ENCODE results near the gene GARIN5A. TPM values are rescaled to one million over a fixed set of nuclear protein-coding genes. Genes with fewer than 3 reads are reported as not detected.
A peak's percentile ranks its signal among the peaks of the same experiment; 100 is the strongest.

Gene GARIN5A
- total RNA-seq, 2 donors from 2014 or later: 1.1 TPM; not detected in 1

DNA sequence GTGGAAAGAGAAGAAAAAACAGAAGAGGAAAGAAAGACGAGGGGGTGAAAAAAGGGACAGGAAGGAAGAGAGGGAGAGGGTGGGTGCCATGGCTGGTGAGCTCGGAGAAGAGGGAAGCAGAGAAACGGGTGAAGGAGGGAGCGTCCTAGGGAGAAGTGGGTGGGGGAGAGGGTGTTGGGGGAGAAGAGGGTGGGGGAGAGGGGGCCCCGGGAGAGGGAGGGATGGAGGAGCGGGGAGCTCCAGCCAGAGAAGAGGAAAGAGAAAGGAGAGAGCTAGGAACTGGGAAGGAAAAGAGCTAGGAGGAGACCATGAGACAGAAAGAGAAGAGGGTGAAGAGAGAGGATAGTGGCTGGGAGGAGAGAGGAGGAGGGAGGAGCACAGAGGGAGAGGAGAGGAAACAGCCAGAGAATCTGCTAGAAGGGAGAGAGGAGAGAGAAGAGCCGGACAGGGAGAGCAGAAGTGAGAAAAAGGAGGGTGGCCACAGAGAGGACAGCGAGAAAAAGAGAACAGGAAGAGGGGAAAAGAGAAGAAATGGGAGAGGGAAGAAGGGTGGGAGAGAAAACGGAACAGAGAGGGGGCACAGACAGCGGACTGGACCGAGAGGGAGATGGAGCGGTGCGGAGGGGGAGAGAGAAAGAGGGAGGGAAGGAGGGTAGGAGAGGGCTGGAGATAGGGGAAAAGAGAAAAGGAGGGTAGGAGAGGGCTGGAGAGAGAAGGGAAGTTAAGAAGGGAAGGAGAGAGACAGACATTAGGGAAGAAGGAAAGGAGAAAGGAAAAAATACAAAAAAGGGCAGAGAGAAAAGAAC lies 11.9 kb upstream of the GARIN5A start:
- no peak for DNase-seq (ENCODE audit: low spot score)
- Mint-ChIP-seq H3K4me3 (no peak overlapping the region), H3K27me3 (peaks cover 0 to 5% of the 10 kb centered on the region in 2 donors), H3K36me3 (no peaks in the 10 kb centered on the region), H3K4me1 (ENCODE audit: low read depth in 2 of 2) (peaks cover 19 to 28% of the 10 kb centered on the region in 2 donors), H3K9me3 (no peaks in the 10 kb centered on the region), H3K27ac (peak overlapping the region in 1 of 2 donors; percentile 56)
- no peak for ATAC-seq

GRCh38 chr19:50486823-50487515 lies 10.3 kb upstream of the GARIN5A start:
- peaks cover 0 to 5% of the 10 kb centered on the region in 2 donors for H3K27me3 Mint-ChIP-seq
- ATAC-seq (no peak), DNase-seq (ENCODE audit: low spot score) (no peak)
- peaks cover 4% of the 10 kb centered on the region for H3K36me3 Mint-ChIP-seq
- no peak overlapping the region for H3K27ac Mint-ChIP-seq
- no peaks in the 10 kb centered on the region for H3K9me3 Mint-ChIP-seq
- no peak overlapping the region for H3K4me3 Mint-ChIP-seq
- peaks cover 13 to 23% of the 10 kb centered on the region in 2 donors for H3K4me1 Mint-ChIP-seq (ENCODE audit: low read depth in 2 of 2)

DNA sequence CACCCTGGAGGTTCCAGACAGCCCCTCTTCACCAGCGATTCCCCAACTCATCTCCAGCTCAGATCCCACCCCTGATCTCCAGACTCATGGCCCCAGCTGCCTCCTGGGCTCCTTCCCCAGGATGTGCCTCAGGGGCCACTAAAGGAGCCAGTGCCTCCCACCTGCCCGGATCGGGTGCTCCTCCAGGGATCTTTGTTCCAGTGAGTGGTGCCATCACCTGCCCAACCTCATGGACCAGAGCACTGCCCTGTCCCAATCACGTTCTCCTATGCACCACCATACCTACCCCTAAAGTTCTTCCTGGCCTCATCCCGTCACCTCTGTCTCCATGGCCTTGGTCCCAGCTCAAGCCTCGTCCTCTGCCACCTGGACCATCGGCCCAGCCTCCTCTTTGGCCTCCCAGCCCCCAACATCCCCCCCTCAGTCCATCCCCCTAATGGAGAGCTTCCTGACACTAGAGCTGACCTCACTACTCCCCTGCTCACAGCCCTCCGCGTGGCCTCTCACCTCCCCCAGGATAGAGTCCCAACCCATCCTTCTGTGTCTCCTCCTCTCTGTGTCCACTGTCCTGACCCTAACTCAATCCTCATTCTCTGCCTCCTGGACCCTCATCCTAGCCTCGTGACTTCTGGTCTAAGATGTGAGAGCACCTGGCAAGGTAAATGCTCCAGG lies 8.8 kb upstream of the GARIN5A start:
- no peaks in the 10 kb centered on the region for H3K9me3 Mint-ChIP-seq
- no peak overlapping the region for H3K27ac Mint-ChIP-seq
- H3K4me1 Mint-ChIP-seq (ENCODE audit: low read depth in 2 of 2): peaks cover 6 to 18% of the 10 kb centered on the region in 2 donors
- no peak overlapping the region for H3K4me3 Mint-ChIP-seq
- H3K27me3 Mint-ChIP-seq: no peaks in the 10 kb centered on the region
- ATAC-seq (no peak), DNase-seq (ENCODE audit: low spot score) (no peak)
- peaks cover 4% of the 10 kb centered on the region for H3K36me3 Mint-ChIP-seq

GRCh38 chr19:50482916-50483315 lies 6.3 kb upstream of the GARIN5A start:
- Mint-ChIP-seq H3K27ac (no peak overlapping the region), H3K36me3 (peaks cover 4% of the 10 kb centered on the region), H3K4me3 (no peak overlapping the region), H3K27me3 (no peaks in the 10 kb centered on the region), H3K9me3 (no peaks in the 10 kb centered on the region), H3K4me1 (ENCODE audit: low read depth in 2 of 2) (peaks cover under 1 to 7% of the 10 kb centered on the region in 2 donors)
- no peak for ATAC-seq
- no peak for DNase-seq (ENCODE audit: low spot score)

GRCh38 chr19:50482271-50482855 lies 5.7 kb upstream of the GARIN5A start:
- Mint-ChIP-seq H3K27ac (no peak overlapping the region), H3K4me3 (no peak overlapping the region), H3K36me3 (peaks cover 7% of the 10 kb centered on the region), H3K9me3 (no peaks in the 10 kb centered on the region), H3K27me3 (no peaks in the 10 kb centered on the region), H3K4me1 (ENCODE audit: low read depth in 2 of 2) (peaks cover 6 to 8% of the 10 kb centered on the region in 2 donors)
- ATAC-seq: peak in 1 of 2 donors; percentile 25
- DNase-seq (ENCODE audit: low spot score): no peak

DNA sequence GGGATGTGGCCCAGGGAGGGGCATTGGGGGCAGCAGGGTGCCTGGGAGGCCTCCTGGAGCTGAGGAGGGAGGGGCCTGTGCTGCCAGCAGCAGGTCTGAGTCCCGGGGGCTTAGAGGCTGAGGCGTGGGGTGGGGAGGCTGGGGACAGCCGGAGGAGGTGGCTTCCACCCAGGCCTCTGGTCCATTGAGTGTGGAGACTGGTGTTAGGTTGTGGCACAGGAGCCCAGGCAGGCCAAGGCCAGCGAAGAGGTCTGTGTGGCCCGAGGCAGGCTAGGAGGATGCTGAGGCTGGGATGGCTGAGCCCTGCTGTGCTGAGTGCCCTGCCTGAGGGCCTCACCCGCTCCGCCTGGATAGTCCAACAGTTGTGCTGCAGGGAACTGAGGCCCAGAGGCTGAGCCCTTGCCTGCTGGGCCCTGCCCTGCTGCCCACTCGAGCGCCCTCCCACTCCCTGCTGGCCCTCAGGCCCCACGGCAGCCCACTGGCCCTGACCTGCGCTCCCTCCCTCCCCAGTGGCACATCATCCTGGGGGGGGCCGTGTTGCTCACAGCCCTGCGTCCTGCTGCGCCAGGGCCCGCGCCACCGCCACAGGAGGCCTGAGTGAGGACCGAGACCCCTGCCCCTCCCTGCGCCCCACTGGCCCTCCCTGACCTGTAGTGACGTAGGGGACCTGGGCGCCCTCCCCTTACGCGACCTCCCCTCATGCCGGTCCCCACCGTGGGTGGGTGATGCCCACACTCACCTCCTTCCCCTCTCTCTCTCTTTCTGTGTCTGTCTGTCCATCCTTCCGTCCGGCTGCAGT lies 4.9 kb upstream of the GARIN5A start:
- H3K36me3 Mint-ChIP-seq: peaks cover 10% of the 10 kb centered on the region
- peak in 1 of 2 donors; percentile 7 for ATAC-seq
- H3K27me3 Mint-ChIP-seq: no peaks in the 10 kb centered on the region
- H3K27ac Mint-ChIP-seq: no peak overlapping the region
- DNase-seq (ENCODE audit: low spot score): no peak
- H3K4me3 Mint-ChIP-seq: no peak overlapping the region
- H3K9me3 Mint-ChIP-seq: no peaks in the 10 kb centered on the region
- peaks cover 10 to 14% of the 10 kb centered on the region in 2 donors for H3K4me1 Mint-ChIP-seq (ENCODE audit: low read depth in 2 of 2)

DNA sequence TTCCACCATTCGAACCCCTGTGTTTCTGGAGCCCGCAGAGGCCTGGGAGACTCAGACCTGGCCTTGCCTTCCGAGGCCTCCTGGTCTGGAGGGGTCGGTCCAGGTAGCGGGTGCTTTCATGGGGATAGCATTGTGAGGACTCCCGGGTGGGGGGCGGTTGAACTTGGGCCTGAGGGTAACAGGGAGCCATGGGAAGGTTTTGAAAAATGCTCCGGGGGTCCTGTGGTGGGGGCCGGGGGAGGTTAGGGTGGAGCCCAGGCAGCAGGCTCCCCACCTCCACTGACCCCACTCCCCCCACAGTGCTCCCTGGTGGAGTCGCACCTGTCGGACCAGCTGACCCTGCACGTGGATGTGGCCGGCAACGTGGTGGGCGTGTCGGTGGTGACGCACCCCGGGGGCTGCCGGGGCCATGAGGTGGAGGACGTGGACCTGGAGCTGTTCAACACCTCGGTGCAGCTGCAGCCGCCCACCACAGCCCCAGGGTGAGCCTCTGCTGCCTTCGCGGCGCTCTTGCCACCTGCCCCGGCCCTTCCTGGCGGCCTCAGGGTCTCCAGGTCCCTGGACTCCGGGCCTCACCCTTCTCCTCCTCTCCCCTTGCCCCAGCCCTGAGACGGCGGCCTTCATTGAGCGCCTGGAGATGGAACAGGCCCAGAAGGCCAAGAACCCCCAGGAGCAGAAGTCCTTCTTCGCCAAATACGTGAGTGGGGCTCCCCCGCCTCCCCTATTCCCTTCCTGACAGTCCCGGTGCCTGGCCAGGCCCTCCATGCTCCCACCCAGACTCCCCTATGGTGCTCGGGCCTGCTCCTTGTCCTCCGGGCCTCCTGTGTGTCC lies 3.8 kb upstream of the GARIN5A start:
- H3K27ac Mint-ChIP-seq: no peak overlapping the region
- no peak for ATAC-seq
- H3K27me3 Mint-ChIP-seq: no peaks in the 10 kb centered on the region
- no peak overlapping the region for H3K4me3 Mint-ChIP-seq
- peaks cover 10 to 20% of the 10 kb centered on the region in 2 donors for H3K4me1 Mint-ChIP-seq (ENCODE audit: low read depth in 2 of 2)
- DNase-seq (ENCODE audit: low spot score): no peak
- H3K9me3 Mint-ChIP-seq: no peaks in the 10 kb centered on the region
- peaks cover 10% of the 10 kb centered on the region for H3K36me3 Mint-ChIP-seq

DNA sequence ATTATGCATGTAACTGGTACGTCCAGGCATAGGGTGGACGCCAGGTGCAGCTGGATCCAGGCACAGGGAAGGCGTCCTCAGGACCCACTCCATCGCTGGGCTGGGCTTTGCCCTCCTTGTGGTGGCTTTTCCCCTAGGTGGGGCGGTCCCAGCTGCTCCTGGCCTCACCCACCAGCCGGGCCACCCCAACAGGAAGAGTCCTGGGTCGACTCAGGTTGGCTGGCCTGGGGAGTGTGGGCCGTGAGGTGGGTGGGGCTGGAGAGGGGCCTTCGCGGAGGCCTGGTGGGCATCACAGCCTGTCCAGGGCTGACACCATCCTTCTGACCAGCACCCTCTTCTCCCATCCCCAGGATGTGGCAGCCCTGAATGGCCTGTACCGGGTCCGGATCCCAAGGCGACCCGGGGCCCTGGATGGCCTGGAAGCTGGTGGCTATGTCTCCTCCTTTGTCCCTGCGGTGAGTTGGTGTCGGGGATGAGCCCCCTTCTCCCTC lies 3.2 kb upstream of the GARIN5A start:
- Mint-ChIP-seq H3K4me3 (no peak overlapping the region), H3K27me3 (no peaks in the 10 kb centered on the region), H3K27ac (no peak overlapping the region), H3K9me3 (no peaks in the 10 kb centered on the region), H3K36me3 (peaks cover 10% of the 10 kb centered on the region), H3K4me1 (ENCODE audit: low read depth in 2 of 2) (peaks cover 10 to 25% of the 10 kb centered on the region in 2 donors)
- DNase-seq (ENCODE audit: low spot score): no peak
- no peak for ATAC-seq

GRCh38 chr19:50478901-50479715 lies 2.5 kb upstream of the GARIN5A start:
- Mint-ChIP-seq H3K27ac (no peak overlapping the region), H3K9me3 (no peaks in the 10 kb centered on the region), H3K4me3 (no peak overlapping the region), H3K4me1 (ENCODE audit: low read depth in 2 of 2) (peaks cover 10 to 25% of the 10 kb centered on the region in 2 donors), H3K27me3 (no peaks in the 10 kb centered on the region), H3K36me3 (peaks cover 10% of the 10 kb centered on the region)
- DNase-seq (ENCODE audit: low spot score) (no peak), ATAC-seq (no peak)

DNA sequence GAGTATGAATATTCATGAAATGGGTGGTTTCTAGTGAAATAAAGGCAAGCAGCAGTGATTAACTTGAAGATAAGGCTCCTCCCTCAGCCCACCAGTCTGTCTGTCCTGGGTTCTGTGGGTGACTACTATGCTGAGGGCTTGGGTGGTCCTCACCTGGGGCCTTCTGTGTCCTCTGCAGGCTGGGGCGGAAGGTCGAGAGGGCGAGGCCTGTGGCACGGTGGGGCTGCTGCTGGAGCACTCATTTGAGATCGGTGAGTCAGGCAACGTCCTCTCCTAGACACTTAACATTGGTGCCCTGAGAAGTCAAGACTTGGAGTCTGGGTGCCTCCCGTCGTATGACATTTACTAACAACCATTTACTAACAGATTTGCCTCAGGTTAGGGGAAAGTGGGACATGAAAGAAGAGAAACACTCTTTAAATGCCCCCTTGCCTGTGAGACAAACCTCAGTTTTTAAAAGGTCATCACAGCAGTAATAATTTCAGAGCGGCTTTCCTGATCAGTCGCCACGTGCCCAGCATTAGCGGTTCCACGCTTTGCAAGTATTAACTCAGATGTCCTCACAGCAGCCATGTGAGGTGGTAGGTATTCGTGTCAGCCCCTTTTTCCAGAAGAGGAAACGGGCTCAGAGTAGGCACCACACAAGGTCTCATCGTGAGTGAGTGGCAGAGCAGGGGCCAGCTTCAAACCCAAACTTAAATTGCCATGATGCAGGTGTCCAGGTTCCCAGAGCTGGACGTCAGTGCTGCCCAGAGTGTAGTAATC lies 1.3 kb upstream of the GARIN5A start:
- no peaks in the 10 kb centered on the region for H3K27me3 Mint-ChIP-seq
- no peak for DNase-seq (ENCODE audit: low spot score)
- peak overlapping the region; percentile 94 for H3K4me3 Mint-ChIP-seq
- ATAC-seq: no peak
- peaks cover 7% of the 10 kb centered on the region for H3K36me3 Mint-ChIP-seq
- H3K4me1 Mint-ChIP-seq (ENCODE audit: low read depth in 2 of 2): peaks cover 10 to 25% of the 10 kb centered on the region in 2 donors
- H3K9me3 Mint-ChIP-seq: no peaks in the 10 kb centered on the region
- peak overlapping the region; percentile 80 to 89 for H3K27ac Mint-ChIP-seq

- ATAC-seq (no peak), DNase-seq (ENCODE audit: low spot score) (no peak)
- H3K4me3 Mint-ChIP-seq: peak overlapping the region; percentile 94
- peaks cover 6% of the 10 kb centered on the region for H3K36me3 Mint-ChIP-seq
- no peaks in the 10 kb centered on the region for H3K9me3 Mint-ChIP-seq
- H3K27me3 Mint-ChIP-seq: no peaks in the 10 kb centered on the region
- H3K4me1 Mint-ChIP-seq (ENCODE audit: low read depth in 2 of 2): peaks cover 10 to 25% of the 10 kb centered on the region in 2 donors
- H3K27ac Mint-ChIP-seq: peak overlapping the region; percentile 80 to 89
Measured at GRCh38 chr19:50476907-50477238, 225 bp upstream of the GARIN5A start.

Data from natural killer cell treated with Interleukin-12 subunit alpha and Interleukin-12 subunit beta and Interleukin-15 and Interleukin-18, amount 100 ng/mL, for 72 hours (primary cell).